ENCODE results near the gene CFAP221.

The CFAP221 gene

GRCh38 chr2:119702918-119703401 is 158.7 kb downstream of the CFAP221 start:
- peak; percentile 61 to 82 (median 77) for DNase-seq

DNA sequence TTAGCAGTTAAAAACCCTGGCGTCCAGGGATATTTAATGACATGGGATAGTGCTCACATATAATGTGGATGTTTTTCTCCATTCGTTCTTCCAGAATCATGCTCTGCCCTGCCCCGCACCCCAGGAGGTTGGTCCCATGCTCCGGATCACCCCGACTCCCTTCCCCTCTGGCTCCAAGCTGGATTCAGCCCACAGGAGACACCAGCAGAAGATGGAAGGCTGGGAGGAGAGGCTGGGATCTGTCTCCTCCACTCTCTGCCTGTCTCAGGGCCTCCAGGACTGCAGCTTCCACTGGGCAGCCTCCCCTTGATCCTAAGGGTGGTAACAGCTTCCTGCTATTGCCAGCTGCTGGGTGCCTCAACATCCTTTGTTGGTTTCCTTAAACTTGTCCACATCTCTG is 159.3 kb downstream of the CFAP221 start:
- DNase-seq = no peak

GRCh38 chr2:119704670-119705120 is 160.4 kb downstream of the CFAP221 start:
- peak in 1 of 3 donors; percentile 20 for DNase-seq

DNA sequence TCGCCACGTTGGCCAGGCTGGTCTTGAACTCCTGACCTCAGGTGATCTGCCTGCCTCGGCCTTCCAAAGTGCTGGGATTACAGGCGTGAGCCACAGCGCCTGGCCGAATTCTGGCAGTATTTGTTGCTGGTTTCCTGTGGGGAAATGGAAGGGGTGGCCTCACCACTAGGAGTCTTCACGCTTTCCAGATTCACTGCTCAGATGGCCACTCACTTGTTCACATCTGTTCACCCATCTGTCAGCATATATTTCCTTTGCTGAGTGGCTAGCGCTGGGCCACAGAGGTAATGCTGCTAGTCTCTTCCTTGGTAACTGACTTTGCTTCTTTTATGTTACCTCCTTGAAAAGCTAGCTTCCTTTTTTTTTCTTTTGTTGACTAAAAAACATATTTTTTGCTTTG is 162.0 kb downstream of the CFAP221 start:
- no peak for DNase-seq

All from suppressor macrophage treated with lipopolysaccharide for 1 hour (primary cell).